GM12801 (cell line): ENCODE measurements around the gene MVB12B.

ENCODE experiments used
- CTCF ChIP-seq: IDR thresholded peaks from one replicate; pipeline ENCODE4 v1.5.1; 2011; ENCODE audit warnings: control low read depth; ENCODE audit not compliant: insufficient read length; ENCODE audit errors: extremely low read depth

Gene MVB12B

GRCh38 chr9:126429190-126429589 is 102.6 kb downstream of the MVB12B start:
- no peak for TF ChIP-seq CTCF

GRCh38 chr9:126430124-126430523 is 103.5 kb downstream of the MVB12B start:
- TF ChIP-seq CTCF, result no peak

- TF ChIP-seq CTCF, result no peak
These were observed 104.6 kb downstream of the MVB12B start for GRCh38 chr9:126431077-126431742.

- TF ChIP-seq CTCF, result no peak
These were observed 106.0 kb downstream of the MVB12B start for GRCh38 chr9:126432659-126433058.

- TF ChIP-seq CTCF, result no peak
These were observed 108.5 kb downstream of the MVB12B start for GRCh38 chr9:126435105-126435504.

GRCh38 chr9:126435626-126436025 is 109.0 kb downstream of the MVB12B start:
- no peak for TF ChIP-seq CTCF

- no peak for TF ChIP-seq CTCF
These were observed 110.1 kb downstream of the MVB12B start for GRCh38 chr9:126436545-126437267.
